Umbilical cord (tissue), 2 donors: Measurements from ENCODE around the gene SERF1A. TPM values are rescaled to one million over a fixed set of nuclear protein-coding genes. Genes with fewer than 3 reads are reported as not detected.
"Not testable (repeated sequence)": the region's sequence is repeated elsewhere in the genome, so short reads cannot be mapped to it uniquely, and the experiment has no call there.

Source experiments
- DNase-seq: peaks from one replicate; pipeline ENCODE4 v3.0.0-alpha.2; 2015; ENCODE audit warnings: low spot score
- total RNA-seq: library from RNA; depleted of rRNA; stranded (reverse); fragments of >200 nt; gene quantifications from one replicate; pipeline ENCODE4 v1.2.3, GENCODE V29; 2014; ENCODE audit warnings: low replicate concordance; ENCODE audit not compliant: insufficient read depth

SERF1A gene
- total RNA-seq: 35.2 TPM

- not testable (repeated sequence) for DNase-seq
Measured at GRCh38 chr5:70900533-70901271, at the start of gene SERF1A. Gene SERF1A (plus strand): TSS chr5:70900669. CDS start chr5:70900870, 201 bp downstream.

- not testable (repeated sequence) for DNase-seq
Measured at GRCh38 chr5:70866778-70867177, 33.7 kb upstream of the SERF1A start.

GRCh38 chr5:70870626-70871025, 29.8 kb upstream of the SERF1A start:
- DNase-seq: not testable (repeated sequence)

GRCh38 chr5:70896076-70896475, 4.4 kb upstream of the SERF1A start:
- DNase-seq: not testable (repeated sequence)

GRCh38 chr5:70901272-70901571, 753 bp downstream of the SERF1A start:
- DNase-seq: not testable (repeated sequence)

- DNase-seq: not testable (repeated sequence)
Measured at GRCh38 chr5:70906624-70907023, 6.2 kb downstream of the SERF1A start.

GRCh38 chr5:70916829-70917228, 16.4 kb downstream of the SERF1A start:
- DNase-seq: not testable (repeated sequence)

- DNase-seq: not testable (repeated sequence)
Measured at GRCh38 chr5:70925211-70925562, 24.7 kb downstream of the SERF1A start.

GRCh38 chr5:70931709-70932368, 31.4 kb downstream of the SERF1A start:
- DNase-seq: not testable (repeated sequence)

- not testable (repeated sequence) for DNase-seq
Measured at GRCh38 chr5:70932560-70932959, 32.1 kb downstream of the SERF1A start.

- DNase-seq: not testable (repeated sequence)
Measured at GRCh38 chr5:70953068-70953467, 52.6 kb downstream of the SERF1A start.

Other genes with a start within 250 kb of the SERF1A start
- 30.6 TPM for gene SMN1, start 24.4 kb downstream of the SERF1A start, total RNA-seq
- gene NAIP, start 124.7 kb downstream of the SERF1A start, total RNA-seq: 49.4 TPM
- gene GTF2H2, start 167.0 kb downstream of the SERF1A start, total RNA-seq: 54.7 TPM